CD1c-positive myeloid dendritic cell (primary cell): ENCODE results near the gene NDUFS7.
"Not testable (repeated sequence)": the region's sequence is repeated elsewhere in the genome, so short reads cannot be mapped to it uniquely, and the experiment has no call there.

Source experiments
- DNase-seq: peaks from one replicate; pipeline ENCODE4 v3.0.0-alpha.2; 2016; ENCODE audit errors: extremely low spot score

NDUFS7 gene

DNA sequence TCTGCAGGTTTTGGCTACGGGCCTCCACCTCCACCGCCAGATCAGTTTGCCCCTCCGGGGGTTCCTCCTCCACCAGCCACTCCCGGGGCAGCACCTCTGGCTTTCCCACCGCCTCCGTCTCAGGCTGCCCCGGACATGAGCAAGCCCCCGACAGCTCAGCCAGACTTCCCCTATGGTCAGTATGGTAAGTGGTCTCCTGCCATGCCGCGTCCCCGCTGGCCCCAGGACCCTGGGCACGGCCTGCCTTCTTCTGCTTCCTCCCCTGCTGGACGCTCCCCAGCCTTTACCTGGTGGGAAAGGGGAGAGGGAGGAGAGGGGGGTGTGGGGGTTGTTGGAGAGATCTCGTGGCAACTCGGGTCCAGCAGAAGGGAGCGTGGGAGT is 48.8 kb downstream of the NDUFS7 start:
- no peak for DNase-seq

GRCh38 chr19:1433119-1434039 is 49.7 kb downstream of the NDUFS7 start:
- DNase-seq, result no peak

GRCh38 chr19:1434040-1434366 is 50.3 kb downstream of the NDUFS7 start:
- no peak for DNase-seq

DNA sequence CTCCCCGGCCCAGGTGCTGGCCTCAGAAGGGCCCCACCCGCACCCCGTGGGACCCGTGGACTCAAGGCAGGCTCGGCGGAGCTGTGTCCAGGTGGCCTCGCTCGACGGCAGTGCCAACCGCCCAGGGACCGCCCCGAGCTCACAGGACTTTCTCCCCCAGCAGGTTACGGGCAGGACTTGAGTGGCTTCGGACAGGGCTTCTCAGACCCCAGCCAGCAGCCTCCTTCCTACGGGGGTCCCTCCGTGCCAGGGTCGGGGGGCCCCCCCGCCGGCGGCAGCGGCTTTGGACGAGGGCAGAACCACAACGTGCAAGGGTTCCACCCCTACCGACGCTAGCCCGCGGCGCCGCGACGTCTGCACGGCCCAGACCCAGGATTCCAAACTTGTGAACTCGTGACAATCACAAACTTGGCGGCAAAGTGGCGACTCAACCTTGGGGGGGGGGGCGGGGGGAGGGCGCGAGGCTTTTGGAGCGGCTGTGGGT is 50.9 kb downstream of the NDUFS7 start:
- no peak for DNase-seq

- peak; percentile 34 for DNase-seq
Observed at GRCh38 chr19:1435378-1435989, 51.8 kb downstream of the NDUFS7 start.

GRCh38 chr19:1437609-1438008 is 53.9 kb downstream of the NDUFS7 start:
- DNase-seq, result no peak

DNA sequence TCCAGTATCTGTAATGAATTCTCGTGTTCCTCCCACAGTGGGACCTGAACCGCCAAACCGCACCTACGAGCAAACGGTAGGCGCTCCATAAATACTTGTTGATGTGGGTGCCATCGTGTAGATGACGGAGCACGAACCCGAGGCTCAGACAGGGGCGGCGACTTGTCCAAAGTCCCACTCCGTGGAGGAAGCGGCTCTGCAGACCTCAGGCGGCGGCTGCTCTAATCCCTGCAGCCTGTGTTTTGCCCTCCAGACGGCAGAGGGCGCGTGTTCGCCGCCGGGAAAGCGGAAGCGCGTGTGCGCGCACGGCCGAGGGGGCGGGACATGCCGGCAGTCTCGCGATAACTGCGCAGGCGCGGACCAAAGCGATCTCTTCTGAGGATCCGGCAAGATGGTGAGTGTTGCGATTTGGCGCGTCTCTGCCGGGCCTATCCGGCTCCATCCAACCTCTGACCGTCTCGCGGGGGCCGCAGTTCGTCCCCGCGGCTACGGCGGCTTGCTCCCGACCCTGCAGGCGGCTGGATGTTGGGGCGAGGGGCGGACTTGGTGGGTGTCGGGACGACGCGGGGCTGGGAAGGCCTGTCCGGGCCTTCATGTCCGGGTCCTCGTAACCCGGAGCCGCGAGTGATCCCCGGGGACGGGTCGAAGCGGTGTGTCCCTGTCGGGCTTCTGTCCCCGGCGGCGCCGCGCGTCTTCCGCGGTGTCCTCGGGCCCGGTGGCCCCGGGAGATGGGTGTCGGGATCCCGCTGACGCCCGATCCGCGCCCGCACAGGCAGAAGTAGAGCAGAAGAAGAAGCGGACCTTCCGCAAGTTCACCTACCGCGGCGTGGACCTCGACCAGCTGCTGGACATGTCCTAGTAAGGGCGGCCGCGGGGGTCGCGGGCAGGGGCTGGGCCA is 54.6 kb downstream of the NDUFS7 start, which contains the start of gene RPS15:
Gene RPS15 (plus strand): TSS at position 362 of the 898 bp plus-strand sequence. CDS start 30 bp downstream, at position 392.
- peak; percentile 99 for DNase-seq

DNA sequence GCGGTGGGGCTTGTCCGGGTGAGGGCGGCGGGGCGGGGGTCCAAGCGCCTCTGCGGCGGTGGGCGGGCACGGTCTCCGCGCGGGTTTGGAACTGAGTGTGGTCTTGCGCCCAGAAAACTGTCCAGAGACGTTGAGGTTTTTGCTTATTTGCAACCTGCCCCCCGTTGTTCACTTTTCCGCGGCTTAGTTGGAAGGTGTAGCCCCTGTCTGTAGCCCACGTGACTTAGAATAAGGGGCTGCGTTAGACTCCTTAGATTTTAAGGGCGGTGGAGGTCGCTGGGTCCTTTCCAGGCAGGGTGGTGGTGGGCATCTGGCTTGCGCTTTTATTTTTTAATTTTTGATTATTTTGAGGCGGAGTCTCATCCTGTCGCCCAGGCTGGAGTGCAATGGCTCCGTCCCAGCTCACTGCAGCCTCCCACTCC is 55.2 kb downstream of the NDUFS7 start:
- no peak for DNase-seq

DNA sequence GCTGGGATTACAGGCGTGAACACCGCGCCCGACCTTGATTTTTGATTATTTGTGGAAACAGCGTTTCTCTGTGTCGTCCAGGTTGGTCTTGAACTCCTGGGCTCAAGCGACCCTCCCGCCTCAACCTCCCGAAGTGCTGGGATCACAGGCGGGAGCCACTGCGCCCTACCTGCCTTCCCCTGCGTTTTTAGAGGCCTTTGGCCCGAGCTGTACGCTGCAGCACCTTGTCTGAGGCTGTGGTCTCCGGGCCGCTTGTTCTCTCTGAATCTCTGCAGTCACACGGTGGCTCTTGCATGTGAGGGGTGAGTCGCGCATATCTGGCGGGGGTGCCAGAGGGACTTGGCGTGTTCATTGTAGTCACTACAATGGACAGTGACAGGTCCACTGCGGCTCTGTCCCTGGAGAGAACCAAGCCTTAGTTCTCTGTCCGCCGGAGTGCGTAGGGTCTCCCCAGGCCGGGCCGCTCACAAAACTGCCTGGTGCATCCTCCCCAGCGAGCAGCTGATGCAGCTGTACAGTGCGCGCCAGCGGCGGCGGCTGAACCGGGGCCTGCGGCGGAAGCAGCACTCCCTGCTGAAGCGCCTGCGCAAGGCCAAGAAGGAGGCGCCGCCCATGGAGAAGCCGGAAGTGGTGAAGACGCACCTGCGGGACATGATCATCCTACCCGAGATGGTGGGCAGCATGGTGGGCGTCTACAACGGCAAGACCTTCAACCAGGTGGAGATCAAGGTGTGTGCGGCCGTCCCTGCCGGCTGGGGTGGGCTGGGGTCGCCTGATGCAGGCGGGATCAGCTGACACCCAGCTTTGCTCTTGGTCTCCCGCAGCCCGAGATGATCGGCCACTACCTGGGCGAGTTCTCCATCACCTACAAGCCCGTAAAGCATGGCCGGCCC is 56.1 kb downstream of the NDUFS7 start:
- not testable (repeated sequence) for DNase-seq

GRCh38 chr19:1440418-1440801 is 56.7 kb downstream of the NDUFS7 start:
- no peak for DNase-seq

- DNase-seq, result no peak
Observed at GRCh38 chr19:1441022-1441426, 57.3 kb downstream of the NDUFS7 start.

GRCh38 chr19:1441677-1442438 is 58.2 kb downstream of the NDUFS7 start:
- DNase-seq, result no peak
